HepG2 (cell line): Measurements from ENCODE around the gene EHD1. TPM values are rescaled to one million over a fixed set of nuclear protein-coding genes. Genes with fewer than 3 reads are reported as not detected.

Experiments
- CREM ChIP-seq, 2 experiments: sonication (generic) in 1 of 2; formaldehyde crosslinking in 1 of 2; IDR thresholded peaks; 2 replicates each; pipeline versions ENCODE4 v1.4.0 to v1.6.1; 2016 to 2020; ENCODE audit warnings: antibody characterized with exemption in 1 of 2, mild to moderate bottlenecking in 1 of 2, missing genetic modification reagents in 1 of 2
- DDIT3 ChIP-seq: sonication (generic); formaldehyde crosslinking; IDR thresholded peaks from 2 replicates; pipeline ENCODE4 v1.4.0; 2020; ENCODE audit warnings: mild to moderate bottlenecking, missing genetic modification reagents
- GLI4 ChIP-seq: sonication (generic); formaldehyde crosslinking; IDR thresholded peaks from 2 replicates; pipeline ENCODE4 v1.5.1; 2020; ENCODE audit warnings: missing genetic modification reagents, mild to moderate bottlenecking, moderate library complexity, borderline replicate concordance
- KLF9 ChIP-seq: IDR thresholded peaks from 2 replicates; pipeline ENCODE4 v1.6.1; 2016; ENCODE audit warnings: low read depth
- MTERF4 ChIP-seq: sonication (generic); formaldehyde crosslinking; IDR thresholded peaks from 2 replicates; pipeline ENCODE4 v1.8.0; 2023; ENCODE audit warnings: mild to moderate bottlenecking, missing genetic modification reagents
- NBN ChIP-seq: fragments of 450-650 bp; conservative IDR thresholded peaks from 2 replicates; pipeline ENCODE4 v1.6.1; 2017
- NFATC3 ChIP-seq: sonication (generic); formaldehyde crosslinking; IDR thresholded peaks from 2 replicates; pipeline ENCODE4 v1.5.1; 2020; ENCODE audit warnings: mild to moderate bottlenecking, missing genetic modification reagents
- NFIB ChIP-seq: sonication (generic); formaldehyde crosslinking; IDR thresholded peaks from 2 replicates; pipeline ENCODE4 v1.9.0; 2021; ENCODE audit warnings: missing genetic modification reagents, mild to moderate bottlenecking, borderline replicate concordance
- NFRKB ChIP-seq: fragments of 450-650 bp; IDR thresholded peaks from 2 replicates; pipeline ENCODE4 v1.6.1; 2017
- PAXIP1 ChIP-seq: sonication (generic); formaldehyde crosslinking; conservative IDR thresholded peaks from 2 replicates; pipeline ENCODE4 v1.4.0; 2020; ENCODE audit warnings: mild to moderate bottlenecking, missing genetic modification reagents, moderate library complexity
- PHF20 ChIP-seq: sonication (generic); formaldehyde crosslinking; IDR thresholded peaks from 2 replicates; pipeline ENCODE4 v1.5.0; 2020; ENCODE audit warnings: mild to moderate bottlenecking, missing genetic modification reagents
- SALL1 ChIP-seq: sonication (generic); formaldehyde crosslinking; IDR thresholded peaks from 2 replicates; pipeline ENCODE4 v1.8.0; 2022; ENCODE audit warnings: mild to moderate bottlenecking, missing genetic modification reagents
- SRF ChIP-seq: IDR thresholded peaks from 2 replicates; pipeline ENCODE4 v1.6.1; 2011; ENCODE audit warnings: mild to moderate bottlenecking, low read depth, low read length, moderate library complexity
- TRIM22 ChIP-seq: fragments of 450-650 bp; IDR thresholded peaks from 2 replicates; pipeline ENCODE4 v1.6.1; 2017
- ZBTB34 ChIP-seq: sonication (generic); formaldehyde crosslinking; IDR thresholded peaks from 2 replicates; pipeline ENCODE4 v1.8.0; 2022; ENCODE audit warnings: mild to moderate bottlenecking, missing genetic modification reagents
- ZNF101 ChIP-seq: sonication (generic); formaldehyde crosslinking; IDR thresholded peaks from 2 replicates; pipeline ENCODE4 v1.4.0; 2020; ENCODE audit warnings: mild to moderate bottlenecking, low read depth, missing genetic modification reagents, borderline replicate concordance
- ZNF513 ChIP-seq: sonication (generic); formaldehyde crosslinking; conservative IDR thresholded peaks from 2 replicates; pipeline ENCODE4 v1.5.0; 2020; ENCODE audit warnings: missing genetic modification reagents
- ZNF556 ChIP-seq: sonication (generic); formaldehyde crosslinking; IDR thresholded peaks from 2 replicates; pipeline ENCODE4 v1.4.0; 2020; ENCODE audit warnings: mild to moderate bottlenecking, missing genetic modification reagents, borderline replicate concordance
- ZNF569 ChIP-seq: sonication (generic); formaldehyde crosslinking; IDR thresholded peaks from 2 replicates; pipeline ENCODE4 v1.5.0; 2020; ENCODE audit warnings: mild to moderate bottlenecking, missing genetic modification reagents, moderate library complexity, borderline replicate concordance
- ZNF619 ChIP-seq: sonication (generic); formaldehyde crosslinking; IDR thresholded peaks from 2 replicates; pipeline ENCODE4 v1.4.0; 2020; ENCODE audit warnings: mild to moderate bottlenecking, missing genetic modification reagents
- ZNF674 ChIP-seq: sonication (generic); formaldehyde crosslinking; IDR thresholded peaks from 2 replicates; pipeline ENCODE4 v1.5.0; 2020; ENCODE audit warnings: low read depth, mild to moderate bottlenecking, missing genetic modification reagents
- ZNF766 ChIP-seq: sonication (generic); formaldehyde crosslinking; IDR thresholded peaks from 2 replicates; pipeline ENCODE4 v1.5.0; 2020; ENCODE audit warnings: missing genetic modification reagents, borderline replicate concordance
- ZSCAN29 ChIP-seq: sonication (generic); formaldehyde crosslinking; conservative IDR thresholded peaks from 2 replicates; pipeline ENCODE4 v1.4.0; 2020; ENCODE audit warnings: mild to moderate bottlenecking, missing genetic modification reagents
- polyA plus RNA-seq, 8 experiments: library from polyadenylated mRNA; depleted of rRNA in 3 of 8; stranded (reverse) in 7 of 8; unstranded in 1 of 8; fragments of >200 nt; fragmentation: Illumina TruSeq in 4 of 8; extraction: Trizol in 4 of 8; gene quantifications; 2 replicates each; pipeline versions ENCODE4 v1.2.1 to v1.2.3, GENCODE V29; 2011 to 2016; ENCODE audit warnings: low read depth in 4 of 8, missing spikeins in 1 of 8, mixed read lengths in 1 of 8; ENCODE audit not compliant: insufficient read depth in 1 of 8
- total RNA-seq, 5 experiments: library from RNA; depleted of rRNA; stranded (reverse); fragments of >200 nt; fragmentation: Illumina TruSeq; extraction: Trizol; gene quantifications; 2 replicates each; pipeline ENCODE4 v1.2.3, GENCODE V29; 2016; ENCODE audit warnings: low read depth in 1 of 5

Gene EHD1
- total and polyA plus RNA-seq, 2 of the 13 experiments (the other 11 are each of a cell fraction or from before 2014, with no cell fraction given), result 23.6 to 26.6 TPM

GRCh38 chr11:64878223-64878493 lies 263 bp downstream of the EHD1 start (continued):
- TF ChIP-seq DDIT3 (CRISPR knock-in tag) (no peak), ZNF569 (no peak), ZNF766 (CRISPR knock-in tag) (no peak), ZNF101 (CRISPR knock-in tag) (no peak), NFIB (CRISPR knock-in tag) (no peak), PHF20 (CRISPR knock-in tag) (no peak), NFRKB (no peak), ZNF619 (CRISPR knock-in tag) (0 out of 2 replicates have a peak, but pooled peaks have one; percentile 31), ZBTB34 (CRISPR knock-in tag) (no peak), TRIM22 (no peak), ZNF674 (CRISPR knock-in tag) (no peak), GLI4 (CRISPR knock-in tag) (0 out of 2 replicates have a peak, but pooled peaks have one; percentile 63), KLF9 (CRISPR knock-in tag) (no peak), NBN (no peak), ZSCAN29 (CRISPR knock-in tag) (no peak), CREM (IDR thresholded peaks at IDR 0.05) (no peak), CREM (CRISPR knock-in tag; IDR thresholded peaks at IDR 0.05) (no peak), PAXIP1 (CRISPR knock-in tag) (0 out of 2 replicates have a peak, but pooled peaks have one; percentile 18), SALL1 (peak; percentile 35), ZNF513 (no peak), SRF (no peak), NFATC3 (CRISPR knock-in tag) (no peak), MTERF4 (CRISPR knock-in tag) (no peak), ZNF556 (CRISPR knock-in tag) (peak; percentile 67; the same call in 1 of the 2 replicates)
